PC-3 (cell line): ENCODE results near the gene TTC19. TPM values are rescaled to one million over a fixed set of nuclear protein-coding genes. Genes with fewer than 3 reads are reported as not detected.

Source experiments
- ATAC-seq: fragments of 200-7000 bp; cut with Tn5 transposase; 2 replicates; pipeline ENCODE4 v1.9.1; 2020; ENCODE audit warnings: mild to moderate bottlenecking, moderate library complexity
- BruUV-seq: library from RNA; stranded (reverse); fragments of 400-500 nt; replicated peaks from 2 replicates; lab custom pipeline; 2021; lab: Mats Ljungman, UMichigan
- CTCF ChIA-PET: fragments of 300-600 bp; sonication (Branson Sonifier 250); formaldehyde crosslinking; loops from one replicate; lab custom pipeline; 2022; ENCODE audit warnings: antibody characterized with exemption; lab: Charles Lee
- POLR2A ChIA-PET: fragments of 300-600 bp; sonication (Branson Sonifier 250); formaldehyde crosslinking; loops from one replicate; lab custom pipeline; 2022; ENCODE audit warnings: antibody characterized with exemption; ENCODE audit not compliant: unreplicated experiment; lab: Charles Lee
- DNase-seq: peaks from one replicate; pipeline ENCODE4 v3.0.0-alpha.2; 2015
- H2AFZ ChIP-seq: fragments of 300-600 bp; sonication (generic); 2 replicates; pipeline ENCODE4 v1.6.0; 2016; ENCODE audit warnings: antibody characterized with exemption, low read length
- H3F3A ChIP-seq: fragments of 300-600 bp; sonication (generic); one replicate; pipeline ENCODE4 v1.6.0; 2017; ENCODE audit warnings: antibody characterized with exemption, low read length, control low read depth, mild to moderate bottlenecking; ENCODE audit not compliant: unreplicated experiment
- H3K27ac ChIP-seq: fragments of 300-600 bp; sonication (generic); 2 replicates; pipeline ENCODE4 v1.5.1; 2016; ENCODE audit warnings: mild to moderate bottlenecking, low read length
- H3K27me3 ChIP-seq: fragments of 300-600 bp; sonication (generic); 2 replicates; pipeline ENCODE4 v1.6.1; 2016; ENCODE audit warnings: low read length, mixed read lengths
- H3K36me3 ChIP-seq: fragments of 300-600 bp; sonication (generic); 2 replicates; pipeline ENCODE4 v1.6.1; 2016; ENCODE audit warnings: low read depth, mixed run types, low read length, mixed read lengths
- H3K4me1 ChIP-seq: fragments of 300-600 bp; sonication (generic); 2 replicates; pipeline ENCODE4 v1.5.1; 2016; ENCODE audit warnings: low read length; ENCODE audit not compliant: insufficient read depth
- H3K4me2 ChIP-seq: fragments of 300-600 bp; sonication (generic); 2 replicates; pipeline ENCODE4 v1.6.0; 2016; ENCODE audit warnings: low read length
- H3K4me3 ChIP-seq: fragments of 300-600 bp; sonication (generic); 2 replicates; pipeline ENCODE4 v1.5.1; 2016; ENCODE audit warnings: mild to moderate bottlenecking, low read length, mixed read lengths
- H3K79me2 ChIP-seq: fragments of 300-600 bp; sonication (generic); 2 replicates; pipeline ENCODE4 v1.6.1; 2017; ENCODE audit warnings: low read length, mixed read lengths
- H3K9ac ChIP-seq: fragments of 300-600 bp; sonication (generic); 2 replicates; pipeline ENCODE4 v1.6.0; 2016; ENCODE audit warnings: mild to moderate bottlenecking, low read length
- H3K9me2 ChIP-seq: fragments of 300-600 bp; sonication (generic); replicated peaks from 2 replicates; pipeline ENCODE4 v1.6.1; 2016; ENCODE audit warnings: mixed run types, low read length, mixed read lengths
- H3K9me3 ChIP-seq: fragments of 300-600 bp; sonication (generic); 2 replicates; pipeline ENCODE4 v1.6.1; 2016; ENCODE audit warnings: low read length, mixed read lengths
- H4K20me1 ChIP-seq: fragments of 300-600 bp; sonication (generic); 2 replicates; pipeline ENCODE4 v1.6.1; 2016; ENCODE audit warnings: low read length, mixed read lengths
- CTCF ChIP-seq: fragments of 300-600 bp; sonication (generic); conservative IDR thresholded peaks from 2 replicates; pipeline ENCODE4 v1.5.1; 2017; ENCODE audit warnings: antibody characterized with exemption, low read depth, mild to moderate bottlenecking, low read length
- EZH2 ChIP-seq: fragments of 300-600 bp; sonication (generic); IDR thresholded peaks from one replicate; pipeline ENCODE4 v1.6.1; 2017; ENCODE audit warnings: antibody characterized with exemption, mild to moderate bottlenecking, low read length; ENCODE audit not compliant: unreplicated experiment
- EZH2phosphoT487 ChIP-seq: fragments of 300-600 bp; sonication (generic); IDR thresholded peaks from 2 replicates; pipeline ENCODE4 v1.6.1; 2018; ENCODE audit warnings: mild to moderate bottlenecking, antibody characterized with exemption, low read length, borderline replicate concordance
- intact Hi-C: fragments of 100-400 bp; cut with micrococcal nuclease; formaldehyde crosslinking; loops from 2 replicates; pipeline ENCODE4 v1.9.0; 2023
- total RNA-seq: library from RNA; depleted of rRNA; stranded (reverse); fragments of >200 nt; gene quantifications from 2 replicates; pipeline ENCODE4 v1.2.3, GENCODE V29; 2014

TTC19 gene
- total RNA-seq, 1 experiment from 2014 or later, result 187 TPM

- ATAC-seq (no peak), DNase-seq (no peak)
- Histone ChIP-seq H3K9me2 (no peaks in the 10 kb centered on the region), H3K4me1 (no peaks in the 10 kb centered on the region), H3K9ac (no peak overlapping the region), H3K4me3 (no peak overlapping the region), H3F3A (no peaks in the 10 kb centered on the region), H3K4me2 (no peak overlapping the region), H3K36me3 (peaks cover 68% of the 10 kb centered on the region), H4K20me1 (no peaks in the 10 kb centered on the region), H2AFZ (no peak overlapping the region), H3K9me3 (no peaks in the 10 kb centered on the region), H3K79me2 (no peaks in the 10 kb centered on the region), H3K27me3 (no peaks in the 10 kb centered on the region), H3K27ac (no peak overlapping the region)
- TSS peak; percentile 45 for BruUV-seq
- intact Hi-C loops, result no loop called here
- TF ChIP-seq EZH2 (no peak), CTCF (no peak), EZH2phosphoT487 (no peak)
- POLR2A ChIA-PET, result no interaction called here
- CTCF ChIA-PET, result no interaction called here
Observed at GRCh38 chr17:16061631-16062030, 62.0 kb downstream of the TTC19 start.

- DNase-seq (no peak), ATAC-seq (no peak)
- no peak overlapping the region for H2AFZ ChIP-seq
- CTCF ChIA-PET, result no interaction called here
- H3F3A ChIP-seq, result no peaks in the 10 kb centered on the region
- H3K4me1 ChIP-seq, result no peaks in the 10 kb centered on the region
- no TSS peak for BruUV-seq
- TF ChIP-seq EZH2 (no peak), EZH2phosphoT487 (no peak), CTCF (no peak)
- H3K27ac ChIP-seq, result no peak overlapping the region
- H3K9ac ChIP-seq, result no peak overlapping the region
- no peaks in the 10 kb centered on the region for H3K9me3 ChIP-seq
- peaks cover 66% of the 10 kb centered on the region for H3K36me3 ChIP-seq
- intact Hi-C loops, result no loop called here
- H3K27me3 ChIP-seq, result no peaks in the 10 kb centered on the region
- no peak overlapping the region for H3K4me2 ChIP-seq
- no peaks in the 10 kb centered on the region for H4K20me1 ChIP-seq
- no peaks in the 10 kb centered on the region for H3K9me2 ChIP-seq
- no peaks in the 10 kb centered on the region for H3K79me2 ChIP-seq
- H3K4me3 ChIP-seq, result no peak overlapping the region
- POLR2A ChIA-PET, result no interaction called here
Observed at GRCh38 chr17:16066125-16066524, 66.5 kb downstream of the TTC19 start.

- DNase-seq (no peak), ATAC-seq (no peak)
- Histone ChIP-seq H3K9me3 (no peaks in the 10 kb centered on the region), H3K36me3 (peaks cover 67% of the 10 kb centered on the region), H3K27me3 (no peaks in the 10 kb centered on the region), H3K4me1 (no peaks in the 10 kb centered on the region), H3K27ac (no peak overlapping the region), H3K4me2 (no peak overlapping the region), H4K20me1 (no peaks in the 10 kb centered on the region), H2AFZ (no peak overlapping the region), H3F3A (no peaks in the 10 kb centered on the region), H3K9ac (no peak overlapping the region), H3K79me2 (no peaks in the 10 kb centered on the region), H3K4me3 (no peak overlapping the region), H3K9me2 (no peaks in the 10 kb centered on the region)
- ChIA-PET POLR2A (no interaction called here), CTCF (no interaction called here)
- no TSS peak for BruUV-seq
- TF ChIP-seq EZH2 (no peak), CTCF (no peak), EZH2phosphoT487 (no peak)
- intact Hi-C loops, result no loop called here
Observed at GRCh38 chr17:16068323-16068722, 68.7 kb downstream of the TTC19 start.
